Measurements from ENCODE around the gene RNF220. TPM values are rescaled to one million over a fixed set of nuclear protein-coding genes. Genes with fewer than 3 reads are reported as not detected.

RNF220 gene
- total and polyA plus RNA-seq, 9 of the 15 experiments (the other 6 are each of a cell fraction or from before 2014, with no cell fraction given), result 5.1 to 117 (median 66.9) TPM

- TF ChIP-seq USF1 (CRISPR knock-in tag; IDR thresholded peaks at IDR 0.05) (0 out of 2 replicates have a peak, but pooled peaks have one; percentile 30), NR3C1 (CRISPR knock-in tag; IDR thresholded peaks at IDR 0.05) (no peak), ARNT (IDR thresholded peaks at IDR 0.05) (peak in 1 of 2 experiments; percentile 70; a peak in 1 of 4 replicates), HES1 (IDR thresholded peaks at IDR 0.05; ENCODE audit: low read depth) (peak; percentile 92), CREB1 (IDR thresholded peaks at IDR 0.05) (peak; percentile 49; the same call in 1 of the 2 replicates), CREB1 (CRISPR knock-in tag; IDR thresholded peaks at IDR 0.05) (no peak), CTBP1 (IDR thresholded peaks at IDR 0.05; ENCODE audit: borderline replicate concordance) (peak; percentile 98), CXXC5 (CRISPR knock-in tag; IDR thresholded peaks at IDR 0.05) (peak; percentile 98), VEZF1 (CRISPR knock-in tag; IDR thresholded peaks at IDR 0.05) (peak; percentile 79), TFAM (CRISPR knock-in tag; conservative IDR thresholded peaks at IDR 0.05) (no peak), FOXM1 (IDR thresholded peaks at IDR 0.05; ENCODE audit: low read depth) (peak; percentile 61; the same call in 1 of the 2 replicates), FOXM1 (CRISPR knock-in tag; IDR thresholded peaks at IDR 0.05; ENCODE audit: low read depth) (no peak), SNAPC5 (CRISPR knock-in tag; IDR thresholded peaks at IDR 0.05) (no peak), ZNF431 (CRISPR knock-in tag; IDR thresholded peaks at IDR 0.05) (no peak), HMGN3 (IDR thresholded peaks at IDR 0.05; ENCODE audit: borderline replicate concordance, extremely low read depth, insufficient read length, low read depth, low read length) (peak; percentile 94), CUX1 (CRISPR knock-in tag; IDR thresholded peaks at IDR 0.05) (no peak), GABPA (tag; conservative IDR thresholded peaks at IDR 0.05; ENCODE audit: low read depth) (no peak), YBX1 (IDR thresholded peaks at IDR 0.05) (no peak), PML (IDR thresholded peaks at IDR 0.05; ENCODE audit: low read length) (peak; percentile 28; the same call in 1 of the 2 replicates)
Observed at GRCh38 chr1:44609768-44610526, 204.9 kb downstream of the RNF220 start (continued).

Data from K562 (cell line).